Measurements from ENCODE around the gene FGL2. TPM values are rescaled to one million over a fixed set of nuclear protein-coding genes. Genes with fewer than 3 reads are reported as not detected.

The FGL2 gene
- total RNA-seq, 4 donors from 2014 or later, result 1.7 to 5.8 (median 5.4) TPM

DNA sequence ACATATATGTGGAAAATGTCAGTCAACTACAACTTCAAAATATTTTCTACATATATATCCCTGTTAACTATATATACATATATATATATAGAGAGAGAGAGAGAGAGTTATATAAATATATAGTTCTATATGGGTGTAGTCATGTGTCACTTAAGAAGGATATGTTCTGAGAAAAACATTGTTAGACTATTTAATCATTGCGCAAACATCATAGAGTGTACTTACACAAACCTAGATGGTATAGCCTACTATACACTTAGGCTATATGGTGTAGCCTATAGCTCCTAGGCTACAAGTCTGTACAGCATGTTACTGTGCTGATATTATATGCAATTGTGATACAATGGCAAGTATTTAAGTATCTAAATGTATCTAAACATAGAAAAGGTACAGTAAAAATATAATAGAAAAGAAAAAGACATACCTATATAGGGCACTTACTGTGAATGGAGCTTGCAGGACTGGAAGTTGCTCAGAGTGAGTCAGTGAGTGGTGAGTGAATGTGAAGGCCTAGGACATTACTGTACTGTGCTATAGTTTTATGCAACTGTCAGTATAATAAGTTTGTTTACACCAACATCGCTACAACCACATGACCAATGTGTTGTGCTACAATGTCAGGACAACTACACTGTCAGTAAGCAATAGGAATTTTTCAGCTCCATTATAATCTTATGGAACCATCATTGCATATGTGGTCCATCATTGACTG, 18.0 kb upstream of the FGL2 start:
- intact Hi-C loops (cut with DNase I; ENCODE audit: low total_unique reads) (no loop called here), in situ Hi-C loops (cut with MboI; ENCODE audit: low sequenced_read_pairs in 4 of 4) (no loop called here)
- TF ChIP-seq, protein P1, sequence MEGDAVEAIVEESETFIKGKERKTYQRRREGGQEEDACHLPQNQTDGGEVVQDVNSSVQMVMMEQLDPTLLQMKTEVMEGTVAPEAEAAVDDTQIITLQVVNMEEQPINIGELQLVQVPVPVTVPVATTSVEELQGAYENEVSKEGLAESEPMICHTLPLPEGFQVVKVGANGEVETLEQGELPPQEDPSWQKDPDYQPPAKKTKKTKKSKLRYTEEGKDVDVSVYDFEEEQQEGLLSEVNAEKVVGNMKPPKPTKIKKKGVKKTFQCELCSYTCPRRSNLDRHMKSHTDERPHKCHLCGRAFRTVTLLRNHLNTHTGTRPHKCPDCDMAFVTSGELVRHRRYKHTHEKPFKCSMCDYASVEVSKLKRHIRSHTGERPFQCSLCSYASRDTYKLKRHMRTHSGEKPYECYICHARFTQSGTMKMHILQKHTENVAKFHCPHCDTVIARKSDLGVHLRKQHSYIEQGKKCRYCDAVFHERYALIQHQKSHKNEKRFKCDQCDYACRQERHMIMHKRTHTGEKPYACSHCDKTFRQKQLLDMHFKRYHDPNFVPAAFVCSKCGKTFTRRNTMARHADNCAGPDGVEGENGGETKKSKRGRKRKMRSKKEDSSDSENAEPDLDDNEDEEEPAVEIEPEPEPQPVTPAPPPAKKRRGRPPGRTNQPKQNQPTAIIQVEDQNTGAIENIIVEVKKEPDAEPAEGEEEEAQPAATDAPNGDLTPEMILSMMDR (IDR thresholded peaks at IDR 0.05 in 4 of 5, conservative IDR thresholded peaks at IDR 0.05 in 1 of 5), result no peak
- TF ChIP-seq POLR2A (IDR thresholded peaks at IDR 0.05), result no peak
- DNase-seq, result no peak
- Histone ChIP-seq H3K4me3 (no peak overlapping the region), H3K9me3 (no peaks in the 10 kb centered on the region), H3K4me1 (peaks cover 0 to 3% of the 10 kb centered on the region in 2 donors), H3K36me3 (no peaks in the 10 kb centered on the region), H3K27ac (no peak overlapping the region), H3K27me3 (no peaks in the 10 kb centered on the region)
- no peak for ATAC-seq

DNA sequence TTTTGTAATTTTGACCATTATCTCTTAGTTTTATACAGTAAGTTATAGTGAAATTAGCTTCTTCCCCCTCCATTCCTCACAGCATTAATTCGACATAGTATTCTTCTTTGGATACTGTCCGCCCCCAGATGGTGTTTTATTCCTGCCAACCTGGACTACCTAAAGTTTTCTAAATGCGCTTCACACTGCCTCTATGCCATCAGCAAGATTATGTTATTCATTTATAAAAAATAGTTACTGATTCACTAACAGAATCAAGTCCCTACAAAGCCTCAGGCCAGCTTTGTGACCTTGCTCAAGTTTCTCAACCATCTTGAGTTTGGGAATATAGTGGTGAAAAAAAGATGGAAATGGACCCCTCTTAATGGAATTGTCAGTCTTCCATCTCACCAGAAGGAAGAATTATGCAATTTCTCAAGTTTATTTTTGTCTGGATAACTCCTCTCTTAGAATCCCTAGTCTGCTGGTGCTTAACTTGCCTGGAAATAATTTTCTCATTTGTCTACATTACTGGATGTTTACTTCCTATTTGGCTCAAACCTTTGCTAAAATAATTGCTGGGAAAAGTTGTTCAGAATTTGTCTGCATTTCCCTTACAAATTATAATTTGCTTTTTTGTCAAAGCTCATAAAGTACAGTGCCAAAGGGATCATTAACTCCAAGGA, 16.7 kb upstream of the FGL2 start:
- Histone ChIP-seq H3K4me1 (peaks cover 0 to 3% of the 10 kb centered on the region in 2 donors), H3K27ac (no peak overlapping the region), H3K4me3 (no peak overlapping the region), H3K36me3 (no peaks in the 10 kb centered on the region), H3K9me3 (no peaks in the 10 kb centered on the region), H3K27me3 (no peaks in the 10 kb centered on the region)
- DNase-seq (no peak), ATAC-seq (no peak)
- no peak for TF ChIP-seq POLR2A (IDR thresholded peaks at IDR 0.05)
- TF ChIP-seq, protein P1 (IDR thresholded peaks at IDR 0.05 in 4 of 5, conservative IDR thresholded peaks at IDR 0.05 in 1 of 5), result no peak
- in situ Hi-C loops (cut with MboI; ENCODE audit: low sequenced_read_pairs in 4 of 4) (no loop called here), intact Hi-C loops (cut with DNase I; ENCODE audit: low total_unique reads) (no loop called here)

DNA sequence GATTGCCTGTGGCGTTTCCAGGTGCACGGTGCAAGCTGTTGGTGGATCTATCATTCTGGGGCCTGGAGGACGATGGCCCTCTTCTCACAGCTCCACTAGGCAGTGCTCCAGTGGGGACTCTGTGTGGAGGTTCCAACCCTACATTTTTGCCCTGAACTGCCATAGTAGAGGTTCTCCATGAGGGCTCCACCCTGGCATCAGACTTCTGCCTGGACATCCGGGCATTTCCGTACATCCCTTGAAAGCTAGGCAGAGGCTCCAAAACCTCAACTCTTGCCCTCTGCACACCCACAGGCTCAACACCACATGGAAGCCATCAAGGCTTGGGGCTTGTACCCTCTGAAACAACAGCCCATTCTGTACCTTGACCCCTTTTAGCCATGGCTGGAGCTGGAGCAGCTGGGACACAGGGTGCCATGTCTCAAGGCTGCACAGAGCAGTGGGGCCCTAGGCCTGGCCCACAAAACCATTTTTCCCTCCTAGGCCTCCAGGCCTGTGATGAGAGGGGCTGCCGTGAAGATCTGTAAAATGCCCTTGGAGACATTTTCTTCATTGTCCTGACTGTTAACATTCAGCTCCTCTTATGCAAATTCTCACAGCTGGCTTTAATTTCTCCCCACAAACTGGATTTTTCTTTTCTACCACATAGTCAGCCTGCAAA, 10.0 kb upstream of the FGL2 start:
- no peak overlapping the region for H3K27ac ChIP-seq
- DNase-seq (no peak), ATAC-seq (no peak)
- in situ Hi-C loops (cut with MboI; ENCODE audit: low sequenced_read_pairs in 4 of 4), result no loop called here
- no peaks in the 10 kb centered on the region for H3K36me3 ChIP-seq
- TF ChIP-seq, protein P1 (IDR thresholded peaks at IDR 0.05 in 4 of 5, conservative IDR thresholded peaks at IDR 0.05 in 1 of 5), result no peak
- TF ChIP-seq POLR2A (IDR thresholded peaks at IDR 0.05), result no peak
- H3K27me3 ChIP-seq, result no peaks in the 10 kb centered on the region
- no peak overlapping the region for H3K4me3 ChIP-seq
- no peaks in the 10 kb centered on the region for H3K9me3 ChIP-seq
- intact Hi-C loops (cut with DNase I; ENCODE audit: low total_unique reads), result no loop called here
- H3K4me1 ChIP-seq, result no peaks in the 10 kb centered on the region

DNA sequence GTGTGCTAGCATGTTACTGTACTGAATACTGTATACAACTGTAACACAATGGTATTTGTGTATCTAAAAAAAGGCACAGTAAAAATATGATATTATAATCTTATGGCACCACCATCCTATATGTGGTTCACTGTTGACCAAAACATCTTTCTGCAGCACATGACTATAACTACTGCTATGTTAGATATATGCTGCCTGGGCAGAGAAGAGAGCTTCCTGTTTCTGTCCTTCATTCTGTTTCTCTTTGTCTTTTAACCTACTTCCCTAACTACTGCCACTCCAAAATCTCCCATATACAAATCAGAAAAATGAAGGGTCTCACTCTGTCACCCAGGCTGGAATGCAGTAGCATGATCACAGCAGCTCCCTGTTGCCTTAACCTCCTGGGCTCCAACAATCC, 8.8 kb upstream of the FGL2 start:
- no peaks in the 10 kb centered on the region for H3K36me3 ChIP-seq
- no peaks in the 10 kb centered on the region for H3K4me1 ChIP-seq
- H3K4me3 ChIP-seq, result no peak overlapping the region
- no peaks in the 10 kb centered on the region for H3K27me3 ChIP-seq
- in situ Hi-C loops (cut with MboI; ENCODE audit: low sequenced_read_pairs in 4 of 4) (no loop called here), intact Hi-C loops (cut with DNase I; ENCODE audit: low total_unique reads) (no loop called here)
- ATAC-seq, result no peak
- H3K27ac ChIP-seq, result no peak overlapping the region
- no peaks in the 10 kb centered on the region for H3K9me3 ChIP-seq
- DNase-seq, result no peak
- TF ChIP-seq POLR2A (IDR thresholded peaks at IDR 0.05), result no peak
- TF ChIP-seq, protein P1 (IDR thresholded peaks at IDR 0.05 in 4 of 5, conservative IDR thresholded peaks at IDR 0.05 in 1 of 5), result no peak
